Peyer's patch (tissue), 4 donors: ENCODE results near the gene RCC2. TPM values are rescaled to one million over a fixed set of nuclear protein-coding genes. Genes with fewer than 3 reads are reported as not detected.

ENCODE experiments used
- DNase-seq, 3 donors: peaks; one replicate each; pipeline ENCODE4 v3.0.0-alpha.2; 2017 to 2019
- H3K27ac ChIP-seq, 4 donors: fragments of 200-600 bp; sonication (generic); one replicate each; pipeline ENCODE4 v1.5.1; 2016 to 2019
- H3K27me3 ChIP-seq, 2 donors: fragments of 200-600 bp; sonication (generic); one replicate each; pipeline ENCODE4 v1.5.1; 2019
- H3K36me3 ChIP-seq, 3 donors: fragments of 200-600 bp; sonication (generic); one replicate each; pipeline ENCODE4 v1.5.1; 2016 to 2019
- H3K4me1 ChIP-seq, 4 donors: fragments of 200-600 bp; sonication (generic); one replicate each; pipeline ENCODE4 v1.5.1; 2016 to 2019
- H3K4me3 ChIP-seq, 4 donors: fragments of 200-600 bp; sonication (generic); 1 replicate in 3 of 4; 2 replicates in 1 of 4; pipeline ENCODE4 v1.5.1; 2016 to 2019; ENCODE audit warnings: mild to moderate bottlenecking in 1 of 4
- H3K9me3 ChIP-seq, 4 donors: fragments of 200-600 bp; sonication (generic); one replicate each; pipeline ENCODE4 v1.5.1; 2016 to 2019; ENCODE audit warnings: mild to moderate bottlenecking in 1 of 4
- POLR2A ChIP-seq, 2 donors: fragments of 450-650 bp; IDR thresholded peaks; one replicate each; pipeline ENCODE4 v1.5.1; 2017; ENCODE audit warnings: antibody characterized with exemption in 2 of 2, mild to moderate bottlenecking in 2 of 2, moderate library complexity in 2 of 2
- total RNA-seq, 4 donors: library from RNA; depleted of rRNA; stranded (reverse); fragments of >200 nt; gene quantifications; one replicate each; pipeline ENCODE4 v1.1.0, GENCODE V29; 2016
- TF ChIP-seq, protein P1 (sequence below), 6 experiments: fragments of 450-650 bp in 4 of 6; fragments of 200-600 bp in 2 of 6; sonication (generic) in 1 of 6; IDR thresholded peaks; one replicate each; pipeline ENCODE4 v1.5.1; 2017 to 2019; ENCODE audit warnings: antibody characterized with exemption in 6 of 6, mild to moderate bottlenecking in 3 of 6, moderate library complexity in 1 of 6

Gene RCC2
- total RNA-seq, 4 donors from 2014 or later = 22.9 to 54.5 (median 34.9) TPM

DNA sequence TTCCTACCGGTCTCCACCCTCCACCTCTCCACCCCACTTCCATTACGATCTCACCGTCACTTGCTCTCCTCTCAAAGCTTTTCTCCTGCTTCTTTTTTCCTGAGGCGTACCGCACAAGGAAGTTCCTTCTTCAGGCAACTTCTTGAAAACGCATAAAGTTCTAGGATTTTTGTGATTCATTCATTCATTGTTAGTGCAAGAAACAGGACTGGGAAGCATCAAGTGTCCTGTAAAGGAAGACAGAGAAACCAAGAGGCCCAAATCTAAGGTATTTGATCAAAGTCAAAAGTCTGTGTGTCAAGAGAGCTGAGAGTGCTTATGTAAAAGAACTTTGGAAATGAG, 1.3 kb upstream of the RCC2 start:
- no peak for TF ChIP-seq POLR2A (IDR thresholded peaks at IDR 0.05)
- TF ChIP-seq, protein P1, sequence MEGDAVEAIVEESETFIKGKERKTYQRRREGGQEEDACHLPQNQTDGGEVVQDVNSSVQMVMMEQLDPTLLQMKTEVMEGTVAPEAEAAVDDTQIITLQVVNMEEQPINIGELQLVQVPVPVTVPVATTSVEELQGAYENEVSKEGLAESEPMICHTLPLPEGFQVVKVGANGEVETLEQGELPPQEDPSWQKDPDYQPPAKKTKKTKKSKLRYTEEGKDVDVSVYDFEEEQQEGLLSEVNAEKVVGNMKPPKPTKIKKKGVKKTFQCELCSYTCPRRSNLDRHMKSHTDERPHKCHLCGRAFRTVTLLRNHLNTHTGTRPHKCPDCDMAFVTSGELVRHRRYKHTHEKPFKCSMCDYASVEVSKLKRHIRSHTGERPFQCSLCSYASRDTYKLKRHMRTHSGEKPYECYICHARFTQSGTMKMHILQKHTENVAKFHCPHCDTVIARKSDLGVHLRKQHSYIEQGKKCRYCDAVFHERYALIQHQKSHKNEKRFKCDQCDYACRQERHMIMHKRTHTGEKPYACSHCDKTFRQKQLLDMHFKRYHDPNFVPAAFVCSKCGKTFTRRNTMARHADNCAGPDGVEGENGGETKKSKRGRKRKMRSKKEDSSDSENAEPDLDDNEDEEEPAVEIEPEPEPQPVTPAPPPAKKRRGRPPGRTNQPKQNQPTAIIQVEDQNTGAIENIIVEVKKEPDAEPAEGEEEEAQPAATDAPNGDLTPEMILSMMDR (IDR thresholded peaks at IDR 0.05) = no peak
- Histone ChIP-seq H3K4me3 (no peak overlapping the region), H3K27me3 (no peaks in the 10 kb centered on the region), H3K4me1 (peaks cover 0 to 17% (median 9%) of the 10 kb centered on the region in 4 donors), H3K36me3 (no peaks in the 10 kb centered on the region), H3K9me3 (no peaks in the 10 kb centered on the region), H3K27ac (no peak overlapping the region)
- no peak for DNase-seq

DNA sequence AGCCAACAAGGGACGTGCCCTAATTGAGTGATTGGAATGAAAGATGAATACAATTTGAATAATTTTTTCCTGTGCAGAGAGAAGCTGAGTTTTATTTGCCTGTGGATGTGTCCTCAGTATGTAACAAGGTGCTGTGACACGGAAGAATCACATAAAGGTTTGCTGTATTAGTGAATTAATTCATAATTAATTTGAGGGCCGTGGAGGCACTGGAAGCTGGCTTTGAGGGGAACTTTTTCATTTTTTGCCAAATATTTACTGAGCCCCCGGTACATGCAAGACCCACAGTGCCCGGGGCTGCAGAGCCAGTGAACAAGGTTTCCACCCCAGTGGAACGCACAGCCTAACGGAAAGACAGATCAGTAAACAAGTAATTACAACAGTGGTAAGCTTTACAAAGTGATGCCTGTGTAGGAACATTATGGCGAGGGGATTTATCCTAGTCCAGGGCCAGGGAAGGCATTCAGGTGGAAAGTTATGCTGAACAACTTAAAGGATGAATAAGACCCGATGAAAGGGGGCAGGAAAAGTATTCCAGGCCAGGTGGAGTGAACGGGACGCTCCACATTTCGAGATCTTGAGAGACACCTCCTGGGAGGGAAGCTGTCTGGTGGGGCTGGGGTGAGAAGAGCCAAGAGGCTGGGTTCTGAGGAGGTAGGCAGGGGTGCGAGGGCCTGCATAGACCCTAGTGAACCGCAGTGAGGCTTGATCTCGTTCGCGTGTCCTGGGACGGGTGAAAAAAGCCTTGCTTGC, 773 bp upstream of the RCC2 start:
- peak overlapping the region; percentile 65 to 96 (median 79) for H3K4me3 ChIP-seq
- no peak for DNase-seq
- H3K27ac ChIP-seq = peak overlapping the region in 2 of 4 donors; percentile 57 to 86
- TF ChIP-seq, protein P1 (IDR thresholded peaks at IDR 0.05) = no peak
- TF ChIP-seq POLR2A (IDR thresholded peaks at IDR 0.05) = no peak
- no peaks in the 10 kb centered on the region for H3K36me3 ChIP-seq
- no peaks in the 10 kb centered on the region for H3K27me3 ChIP-seq
- peaks cover 0 to 17% (median 9%) of the 10 kb centered on the region in 4 donors for H3K4me1 ChIP-seq
- no peaks in the 10 kb centered on the region for H3K9me3 ChIP-seq

DNA sequence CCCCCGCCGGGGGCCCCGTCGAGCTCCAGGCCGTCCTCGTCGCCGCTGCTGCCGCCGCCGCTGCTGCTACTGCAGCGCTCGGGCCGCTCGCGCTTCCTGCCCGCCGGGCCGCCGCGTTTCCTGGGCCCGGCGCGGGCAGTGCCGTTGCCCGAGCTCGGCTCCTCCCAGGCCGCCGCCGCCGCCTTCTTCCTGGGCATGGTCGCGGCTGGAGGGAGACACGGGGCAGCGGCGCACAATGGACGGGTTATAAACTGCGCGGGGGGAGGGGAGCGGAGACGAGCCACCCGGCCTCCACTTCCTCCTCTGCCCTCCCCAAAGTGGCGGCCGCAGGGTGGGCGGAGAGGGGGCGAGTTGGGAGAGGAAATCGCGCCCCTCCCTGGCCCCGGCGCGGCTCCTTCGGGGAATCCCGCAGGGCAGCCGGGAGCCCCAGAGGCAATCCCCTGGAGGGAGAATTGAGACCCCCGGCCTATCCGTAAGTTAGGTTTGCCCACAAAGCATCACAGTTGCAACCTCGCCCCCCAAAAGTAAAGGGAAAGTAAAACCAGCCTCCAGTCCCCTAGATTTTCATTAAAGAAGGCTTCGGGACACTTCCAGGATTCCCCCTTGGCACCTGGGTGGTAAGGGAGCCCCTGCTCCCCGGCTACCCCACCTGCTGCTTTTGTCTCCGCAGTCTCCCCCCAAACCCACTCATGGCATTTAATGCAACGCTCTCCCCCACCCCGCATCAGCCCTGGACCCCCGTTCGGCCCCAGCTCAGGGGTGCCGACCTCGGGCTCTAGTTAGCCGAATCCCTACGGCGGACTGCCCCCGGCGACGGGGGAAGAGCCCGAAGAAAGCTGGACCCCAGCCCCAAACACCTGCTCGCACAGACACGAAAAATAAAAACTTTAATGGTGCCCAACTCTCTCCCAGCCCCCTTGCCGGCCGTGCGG, 893 bp downstream of the RCC2 start:
- H3K27ac ChIP-seq = peak overlapping the region; percentile 86 to 94 (median 90)
- H3K27me3 ChIP-seq = no peaks in the 10 kb centered on the region
- H3K4me3 ChIP-seq = peak overlapping the region; percentile 65 to 96 (median 79)
- peaks cover 0 to 17% (median 11%) of the 10 kb centered on the region in 4 donors for H3K4me1 ChIP-seq
- H3K36me3 ChIP-seq = no peaks in the 10 kb centered on the region
- TF ChIP-seq, protein P1 (IDR thresholded peaks at IDR 0.05) = no peak
- no peak for TF ChIP-seq POLR2A (IDR thresholded peaks at IDR 0.05)
- H3K9me3 ChIP-seq = no peaks in the 10 kb centered on the region
- DNase-seq = peak; percentile 82 to 89 (median 87)

DNA sequence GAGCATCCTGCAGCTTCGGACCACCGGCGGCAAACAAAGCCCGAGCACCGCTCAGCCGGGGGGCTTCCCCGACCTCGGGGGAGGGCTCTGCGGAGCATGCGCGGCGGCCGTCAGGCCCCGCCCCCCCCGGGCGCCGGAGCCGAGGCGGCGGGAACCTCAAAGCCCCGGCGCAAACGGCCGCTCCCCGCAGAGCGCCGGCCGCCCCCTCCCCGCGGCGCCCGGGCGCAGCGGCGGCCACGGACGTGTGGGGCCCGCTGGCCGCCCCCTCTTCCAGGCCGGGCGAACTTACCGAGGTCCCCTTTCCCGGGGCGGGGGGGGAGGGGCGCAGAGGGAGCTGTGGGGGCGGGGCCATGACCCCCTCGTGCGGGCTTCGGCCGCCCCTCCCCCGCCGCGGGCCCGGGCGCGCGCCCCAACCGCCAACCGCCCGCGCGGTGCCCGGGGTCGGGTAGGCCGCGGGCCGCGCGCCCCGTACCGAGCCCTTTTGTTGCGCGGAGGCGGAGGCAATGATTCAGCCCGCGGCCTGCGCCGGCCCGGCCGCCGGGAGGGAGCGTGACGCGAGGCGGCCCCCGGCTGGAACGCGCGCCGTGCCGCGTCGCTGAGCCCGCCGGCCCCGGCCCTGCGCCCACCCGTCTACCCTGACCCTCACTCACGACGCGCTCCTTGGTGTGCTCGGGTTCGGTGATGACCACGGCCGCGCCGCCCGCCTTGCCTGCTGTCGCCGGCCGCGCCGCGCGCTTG, 1.7 kb downstream of the RCC2 start:
- peak in 1 of 2 donors; percentile 19 for TF ChIP-seq POLR2A (IDR thresholded peaks at IDR 0.05)
- TF ChIP-seq, protein P1 (IDR thresholded peaks at IDR 0.05) = no peak
- Histone ChIP-seq H3K4me3 (peak overlapping the region; percentile 65 to 96 (median 79)), H3K27me3 (no peaks in the 10 kb centered on the region), H3K4me1 (peaks cover 0 to 21% (median 11%) of the 10 kb centered on the region in 4 donors), H3K9me3 (no peaks in the 10 kb centered on the region), H3K36me3 (no peaks in the 10 kb centered on the region), H3K27ac (peak overlapping the region; percentile 86 to 94 (median 90))
- peak; percentile 55 to 73 (median 61) for DNase-seq

DNA sequence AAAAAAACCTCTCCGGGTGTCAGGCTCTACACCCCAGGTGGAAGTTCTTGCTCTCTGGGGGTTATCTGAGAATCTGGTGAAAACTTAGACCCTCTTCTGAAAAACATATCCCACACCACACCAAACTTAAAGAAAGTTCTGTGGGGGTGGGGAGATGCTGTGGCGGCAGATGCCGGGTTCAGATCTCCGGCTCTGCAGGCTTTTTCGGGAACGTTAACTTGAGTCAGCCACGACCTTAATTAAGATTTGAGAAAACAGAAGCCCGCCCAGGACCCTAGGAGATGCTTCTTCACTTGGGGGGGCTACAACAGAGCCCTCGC, 2.3 kb downstream of the RCC2 start:
- H3K9me3 ChIP-seq = no peaks in the 10 kb centered on the region
- peaks cover 0 to 21% (median 12%) of the 10 kb centered on the region in 4 donors for H3K4me1 ChIP-seq
- H3K27me3 ChIP-seq = no peaks in the 10 kb centered on the region
- H3K27ac ChIP-seq = peak overlapping the region; percentile 86 to 94 (median 90)
- no peak for DNase-seq
- H3K4me3 ChIP-seq = peak overlapping the region; percentile 65 to 96 (median 79)
- no peaks in the 10 kb centered on the region for H3K36me3 ChIP-seq
- no peak for TF ChIP-seq POLR2A (IDR thresholded peaks at IDR 0.05)
- TF ChIP-seq, protein P1 (IDR thresholded peaks at IDR 0.05) = no peak
